Measurements from ENCODE around the gene GALK2.
A peak's percentile ranks its signal among the peaks of the same experiment; 100 is the strongest.

The GALK2 gene

DNA sequence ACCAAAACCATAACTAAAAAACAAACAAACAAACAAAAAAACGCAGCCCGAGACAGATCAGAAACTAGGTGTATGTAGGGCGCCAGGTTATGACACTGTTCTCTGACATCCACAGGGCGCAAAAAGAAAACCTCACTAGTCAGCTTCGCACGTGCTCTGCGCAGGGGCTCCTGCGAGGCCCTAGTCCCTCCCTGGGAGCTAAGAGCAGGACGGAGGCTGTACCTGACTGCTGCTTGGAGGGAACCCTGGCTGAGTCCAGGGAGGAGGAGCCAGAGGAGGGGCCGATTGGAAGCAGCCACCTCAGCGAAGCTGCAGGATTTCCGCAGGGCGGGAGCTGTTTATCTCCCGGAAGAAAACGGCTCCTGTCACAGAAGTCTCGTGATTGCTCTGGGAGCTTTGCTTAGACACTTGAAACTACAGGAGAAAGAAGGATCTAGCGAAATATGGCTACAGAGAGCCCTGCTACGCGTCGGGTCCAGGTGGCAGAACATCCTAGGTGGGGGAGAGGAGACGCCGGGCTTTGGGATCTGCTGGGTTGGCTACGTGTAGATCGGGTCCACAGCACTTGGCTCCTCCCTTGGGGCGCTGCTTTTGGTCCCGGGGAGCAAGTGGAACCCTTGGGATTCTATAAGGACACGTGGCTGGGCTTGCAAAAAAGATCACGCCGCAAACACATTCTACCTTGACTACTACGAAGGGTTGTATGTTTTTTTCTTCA lies at the start of gene GALK2:
TSS of gene GALK2 (plus strand) at position 368 of the 718 bp plus-strand sequence. CDS start at position 444, 76 bp downstream.
- DNase-seq = peak; percentile 34 to 65

DNA sequence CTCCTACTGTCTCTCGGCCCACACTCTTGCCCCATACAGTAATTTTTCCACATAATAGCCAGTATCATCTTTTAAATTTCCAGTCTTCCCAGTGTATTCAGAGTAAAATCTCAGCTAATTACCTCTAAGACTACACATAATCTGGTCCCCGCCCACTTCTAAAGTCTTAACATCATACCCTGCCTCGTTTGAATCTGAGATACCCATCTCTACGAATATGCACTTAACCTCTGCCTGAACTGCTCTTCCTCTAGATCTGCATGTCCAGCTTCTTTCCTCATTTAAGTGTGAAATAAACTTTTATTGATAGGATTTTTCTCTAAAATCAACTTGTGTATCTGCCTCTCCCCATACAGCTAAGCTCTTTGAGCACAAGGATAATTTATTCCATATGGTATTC lies 49.2 kb upstream of the GALK2 start:
- DNase-seq = no peak

DNA sequence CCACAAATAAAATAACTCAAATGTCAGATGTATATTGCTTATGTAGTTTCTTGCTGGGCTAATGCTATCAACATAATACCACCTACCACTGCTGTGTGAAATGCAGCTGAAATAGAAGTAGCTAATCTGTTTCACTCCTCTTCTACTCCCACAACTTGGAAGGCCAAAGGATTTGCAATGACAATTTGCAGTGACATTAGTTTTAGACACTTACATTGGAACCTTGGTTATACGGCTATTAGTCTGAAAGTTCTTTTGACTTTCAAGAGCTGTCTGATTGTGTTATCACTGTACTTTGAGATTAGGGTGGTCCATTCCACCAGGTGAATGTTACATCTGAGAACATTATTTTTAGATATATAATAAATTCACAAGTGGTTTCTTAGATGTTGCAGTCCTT lies 48.1 kb upstream of the GALK2 start:
- no peak for DNase-seq

DNA sequence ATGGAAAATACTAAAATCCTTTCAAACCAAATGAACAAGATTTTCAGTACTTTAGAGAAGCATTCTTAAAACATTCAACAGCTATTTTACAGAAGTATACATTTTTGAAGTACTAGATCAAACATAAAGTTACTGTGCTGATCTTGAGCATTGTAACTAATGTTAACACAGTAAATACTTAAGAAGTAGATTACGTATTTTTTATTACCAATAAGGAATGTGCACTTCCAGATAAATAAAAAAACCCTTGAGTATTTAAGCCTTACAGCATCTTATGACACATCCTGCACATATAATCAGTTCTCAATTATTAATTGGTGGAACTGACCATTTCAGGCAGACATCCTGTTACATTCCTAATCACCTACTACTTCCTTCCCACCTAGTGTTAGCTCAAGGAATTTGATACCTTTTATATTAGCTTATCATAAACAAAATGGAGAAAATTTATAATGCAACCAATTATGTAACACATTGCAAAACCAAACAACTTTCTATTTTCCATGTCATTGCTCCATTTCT lies 47.4 kb upstream of the GALK2 start:
- no peak for DNase-seq

DNA sequence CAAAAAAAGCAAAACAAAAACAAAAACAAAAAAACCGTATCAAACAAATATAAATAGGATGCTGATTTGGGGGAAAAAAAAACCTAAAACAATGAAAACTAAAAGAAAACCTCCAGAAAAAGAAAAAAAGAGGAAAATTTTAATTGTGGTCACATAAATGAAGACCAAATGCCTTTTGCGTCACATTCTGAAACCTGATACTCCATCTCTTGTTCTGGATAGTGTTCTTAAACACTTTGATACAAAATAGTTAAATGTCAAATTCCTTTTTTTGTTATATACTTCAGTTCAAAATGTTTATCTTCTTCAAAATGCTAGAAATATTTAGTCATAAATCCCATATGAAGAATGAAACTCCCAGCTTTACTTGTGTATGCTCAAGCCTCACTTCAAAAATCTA lies 45.7 kb upstream of the GALK2 start:
- no peak for DNase-seq

DNA sequence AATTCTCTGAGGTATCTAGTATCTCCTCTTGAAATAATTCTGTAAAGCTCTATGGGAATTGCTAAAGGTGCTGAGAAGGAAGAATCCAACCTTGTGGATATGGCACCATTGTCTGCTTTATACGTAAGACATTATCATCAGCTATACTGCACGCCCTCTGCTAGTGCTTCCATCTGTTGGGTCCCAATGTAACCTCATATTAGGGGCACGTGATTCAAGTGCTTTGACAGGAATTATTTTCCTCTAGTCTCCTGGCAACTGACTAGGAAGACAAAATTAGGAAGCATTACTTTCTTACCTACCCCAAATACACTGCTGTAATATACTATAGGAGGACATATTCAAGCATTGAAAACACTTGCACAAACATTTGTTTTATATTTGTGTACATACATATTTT lies 38.6 kb upstream of the GALK2 start:
- DNase-seq = no peak

DNA sequence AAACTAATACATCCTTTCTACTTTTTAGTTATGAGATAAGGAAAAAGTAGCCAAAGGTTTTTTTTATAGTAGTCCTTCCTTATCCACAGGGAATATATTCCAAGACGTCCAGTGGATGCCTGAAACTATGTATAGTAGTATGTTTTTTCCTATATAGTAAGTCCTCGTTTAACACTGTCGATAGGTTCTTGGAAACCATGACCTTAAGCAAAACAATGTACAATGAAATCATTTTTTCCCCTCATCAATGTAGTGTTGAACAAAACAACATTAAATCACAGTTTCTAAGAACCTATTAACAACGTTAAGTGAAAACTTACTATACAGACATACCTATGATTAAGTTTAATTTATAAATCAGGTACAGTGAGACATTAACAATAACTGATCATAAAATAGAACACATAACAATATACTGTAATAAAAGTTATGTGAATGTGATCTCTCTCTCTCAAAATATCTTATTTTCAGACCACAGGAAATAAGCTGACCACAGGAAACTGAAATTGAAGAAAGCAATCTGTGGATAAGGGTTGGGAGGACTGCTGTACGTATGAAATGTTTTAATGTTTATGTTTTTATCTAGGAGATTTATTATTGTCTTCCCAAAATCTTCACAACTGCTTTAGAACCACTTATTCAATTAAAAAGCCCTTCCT lies 35.2 kb upstream of the GALK2 start:
- DNase-seq = no peak

DNA sequence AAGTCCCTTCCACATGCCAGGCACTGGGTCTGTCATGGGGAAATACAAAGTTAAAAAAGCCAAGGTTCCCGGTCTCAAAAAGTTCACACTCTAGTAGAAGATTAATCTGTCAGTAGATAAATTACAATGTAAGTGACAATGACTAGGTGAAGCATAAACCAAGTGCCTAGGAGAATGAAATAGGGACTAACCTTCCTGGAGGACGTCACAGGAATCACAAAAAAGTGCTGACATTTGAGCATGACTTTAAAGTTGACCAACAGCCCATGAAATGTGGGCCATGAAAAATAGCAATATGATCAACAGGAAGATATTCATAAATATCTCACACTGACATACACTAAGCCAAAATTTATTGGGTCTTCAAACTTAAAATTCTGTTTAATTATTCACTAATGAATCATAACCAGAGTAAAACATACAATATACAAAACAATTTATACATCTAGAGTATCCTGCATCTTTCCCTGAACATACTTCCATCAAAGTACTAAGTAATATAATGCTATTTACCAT lies 34.6 kb upstream of the GALK2 start:
- no peak for DNase-seq

DNA sequence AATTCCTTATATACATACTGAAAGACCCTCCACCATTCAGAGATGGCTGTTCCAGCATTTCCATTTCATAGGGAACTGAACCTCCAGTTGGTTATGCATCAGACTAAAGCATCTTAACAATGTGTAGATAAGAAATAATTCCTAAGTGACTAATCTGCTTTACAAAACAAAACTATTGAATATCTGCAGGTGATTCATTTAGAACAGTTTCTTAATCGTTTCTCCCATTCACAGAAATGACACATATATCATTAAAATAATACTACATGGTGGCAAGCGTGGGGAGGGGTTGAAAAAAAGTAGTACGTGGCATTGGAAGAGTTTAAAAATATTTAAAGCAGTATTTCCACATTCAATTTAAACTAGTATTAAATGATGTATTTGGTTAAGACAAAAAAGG lies 34.1 kb upstream of the GALK2 start:
- DNase-seq = no peak

DNA sequence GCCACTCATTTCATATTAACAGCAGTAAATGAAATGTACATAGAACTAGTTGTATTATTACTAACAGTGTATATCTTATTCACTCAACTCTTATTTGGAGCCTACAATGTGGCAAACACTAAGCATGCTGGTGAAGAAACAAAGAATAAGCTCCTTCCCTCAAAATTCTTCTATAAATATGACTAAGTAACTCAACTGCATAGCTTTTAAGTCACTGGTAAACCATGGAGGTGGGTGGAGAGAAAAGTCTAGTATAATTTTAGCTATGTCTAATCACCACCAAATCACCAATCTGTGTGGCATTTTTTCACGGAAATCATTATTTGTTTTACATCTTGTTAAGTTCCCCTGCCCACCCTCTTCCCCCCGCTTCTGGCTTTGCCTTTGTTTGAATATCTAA lies 32.2 kb upstream of the GALK2 start:
- no peak for DNase-seq

DNA sequence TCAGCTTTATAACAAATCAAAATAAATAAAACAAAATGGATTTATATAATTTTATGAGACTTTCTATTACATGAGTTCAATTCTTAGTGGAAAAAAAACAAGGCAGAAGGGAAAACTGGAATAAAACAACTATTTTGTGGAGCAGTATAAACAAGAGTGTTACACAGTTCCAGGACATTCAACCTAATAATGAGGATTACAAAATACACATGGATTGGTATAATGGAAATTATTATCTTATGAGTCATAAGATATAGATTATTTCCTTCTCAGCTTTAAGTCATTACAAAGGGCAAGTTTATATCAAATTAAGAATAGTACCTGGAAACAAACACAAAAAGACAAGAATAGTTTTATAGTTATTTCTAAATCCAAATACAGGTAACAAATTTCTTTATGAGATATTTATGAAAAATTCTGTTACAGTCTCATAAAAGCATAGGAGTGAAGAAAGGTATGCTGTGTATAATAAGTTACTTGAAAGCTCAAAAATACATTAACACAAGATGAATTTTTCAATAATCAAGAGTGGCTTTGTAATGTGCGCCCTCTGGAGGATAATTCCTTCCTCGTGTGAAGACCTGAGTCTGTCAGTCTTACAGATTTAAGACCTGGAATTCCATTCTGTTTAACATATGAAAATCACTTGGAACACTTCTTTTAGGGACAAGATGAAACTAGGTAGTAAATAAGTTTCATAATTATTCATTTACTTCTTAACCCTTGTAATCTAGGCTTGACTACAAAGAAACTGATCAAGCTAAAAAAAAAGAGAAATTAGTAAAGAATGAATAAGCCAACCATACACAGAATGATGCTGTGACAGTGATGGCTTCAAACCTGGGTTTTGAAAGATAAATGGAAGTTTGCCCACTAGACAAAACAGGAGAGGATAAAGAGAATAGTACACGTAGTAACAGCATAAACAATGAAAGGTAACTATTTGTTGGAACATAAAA lies 24.1 kb upstream of the GALK2 start:
- DNase-seq = peak; percentile 25 to 63

DNA sequence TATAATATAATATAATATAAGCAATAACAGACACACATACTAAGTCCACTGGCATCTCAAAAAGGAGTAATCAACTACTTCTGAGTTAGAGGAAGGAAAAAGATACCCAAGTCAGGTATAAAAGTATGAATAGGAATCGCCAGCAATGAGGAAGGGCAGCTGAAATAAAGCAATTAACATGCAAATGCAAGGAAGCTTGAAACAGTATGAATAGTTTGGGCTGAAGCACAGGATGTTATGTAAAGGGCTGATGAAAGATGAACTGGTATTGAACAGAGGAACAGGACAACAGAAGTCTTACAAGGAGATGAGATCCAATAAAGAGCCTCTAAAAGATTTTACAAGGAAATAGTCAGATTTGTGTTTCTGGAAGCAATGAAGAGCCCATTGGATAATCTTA lies 21.7 kb upstream of the GALK2 start:
- no peak for DNase-seq

DNA sequence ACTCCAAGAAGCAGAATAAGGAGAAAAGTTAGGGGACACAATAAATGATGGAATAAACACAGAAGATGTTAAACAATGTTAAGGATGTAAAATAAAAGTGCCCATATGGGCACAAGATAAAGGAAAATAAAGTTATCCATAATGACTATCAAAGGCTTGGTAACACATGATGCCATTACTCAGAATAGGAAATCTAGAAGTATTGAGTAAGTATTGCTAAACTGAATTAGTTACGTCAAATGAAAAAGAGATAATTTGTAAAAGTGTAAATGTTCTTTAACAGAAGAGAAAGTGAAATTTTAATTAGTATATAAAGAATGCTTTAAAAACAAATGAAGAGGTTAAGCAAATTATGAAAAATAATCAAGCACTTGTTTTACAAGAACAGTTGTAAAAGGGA lies 21.3 kb upstream of the GALK2 start:
- DNase-seq = no peak

DNA sequence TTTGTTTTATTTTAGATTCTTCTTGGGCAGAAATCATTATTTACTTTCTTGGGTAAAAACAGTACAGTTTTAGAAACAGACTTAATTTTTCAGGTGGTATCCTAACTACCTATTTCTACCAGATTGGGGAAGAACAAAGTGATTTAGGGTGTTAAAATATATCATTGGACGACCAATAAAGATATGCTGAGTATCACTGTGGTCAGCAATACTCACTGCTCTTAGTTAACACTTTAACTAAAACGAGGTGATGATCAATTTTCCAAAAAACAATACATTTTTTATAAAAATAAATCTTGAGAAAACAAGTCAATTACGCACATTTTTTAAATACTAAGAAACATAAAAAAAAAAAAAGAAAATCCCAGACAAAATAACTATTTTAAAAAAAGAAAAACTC lies 18.2 kb upstream of the GALK2 start:
- DNase-seq = no peak

DNA sequence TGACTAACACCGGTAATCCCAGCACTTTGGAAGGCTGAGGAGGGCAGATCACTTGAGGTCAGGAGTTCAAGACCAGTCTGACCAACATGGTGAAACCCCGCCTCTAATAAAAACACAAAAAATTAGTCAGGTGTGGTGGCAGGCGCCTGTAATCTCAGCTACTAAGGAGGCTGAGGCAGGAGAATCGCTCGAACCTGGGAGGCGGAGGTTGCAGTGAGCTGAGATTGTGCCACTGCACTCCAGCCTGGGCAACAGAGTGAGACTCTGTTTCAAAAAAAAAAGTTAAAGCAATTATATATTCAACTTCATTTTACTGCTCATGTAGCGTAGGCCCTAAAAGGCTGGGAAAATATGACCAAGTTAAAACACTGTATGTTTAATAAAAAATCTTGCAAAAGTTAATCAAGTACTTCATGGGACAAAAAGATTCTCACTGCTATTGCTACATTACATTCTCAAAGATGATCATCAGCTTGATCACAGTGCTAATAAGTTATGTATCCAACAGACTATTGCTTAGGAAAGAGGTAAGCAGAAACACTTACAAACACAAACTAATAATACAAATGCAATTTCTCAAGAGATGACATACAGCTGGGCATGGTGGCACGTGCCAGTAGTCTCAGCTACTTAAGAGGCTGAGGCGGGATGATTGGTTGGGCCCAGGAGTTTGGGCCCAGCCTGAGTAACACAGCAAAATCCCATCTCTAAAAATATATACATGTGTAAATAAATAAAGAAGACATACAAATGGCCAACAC lies 17.3 kb upstream of the GALK2 start:
- no peak for DNase-seq

DNA sequence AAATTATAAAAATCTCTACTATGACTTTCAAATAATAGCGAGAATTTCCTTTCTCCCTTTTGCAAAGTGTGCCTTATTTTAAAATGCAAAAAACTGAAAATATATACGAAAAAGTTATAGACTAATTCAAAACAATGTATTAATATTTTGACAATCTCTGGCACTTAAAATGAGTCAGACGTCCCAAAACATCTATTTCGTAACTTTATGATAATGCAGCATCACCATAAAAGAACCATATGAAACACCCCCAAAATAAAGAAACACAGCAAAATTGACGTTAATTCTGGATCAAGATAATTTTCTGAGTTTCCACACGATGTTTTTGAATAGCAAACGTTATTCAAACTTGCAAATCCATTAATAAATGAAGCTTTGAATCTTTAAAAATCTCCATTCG lies 15.7 kb upstream of the GALK2 start:
- DNase-seq = no peak

DNA sequence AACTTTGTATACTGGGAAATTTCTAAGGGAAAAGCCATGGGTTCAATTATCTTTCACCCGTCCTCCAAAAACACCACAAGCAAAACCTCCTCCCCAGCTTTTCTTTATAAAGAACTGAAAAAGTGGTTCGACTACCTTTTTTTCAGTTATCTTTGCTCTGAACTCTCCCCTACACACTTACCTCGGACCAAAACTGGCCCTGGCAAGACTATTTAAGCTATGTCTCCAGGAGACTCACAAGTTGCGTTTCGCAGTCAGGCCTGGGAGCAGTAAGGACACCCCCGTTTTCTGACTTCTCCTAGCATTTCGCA lies 15.3 kb upstream of the GALK2 start:
- no peak for DNase-seq

DNA sequence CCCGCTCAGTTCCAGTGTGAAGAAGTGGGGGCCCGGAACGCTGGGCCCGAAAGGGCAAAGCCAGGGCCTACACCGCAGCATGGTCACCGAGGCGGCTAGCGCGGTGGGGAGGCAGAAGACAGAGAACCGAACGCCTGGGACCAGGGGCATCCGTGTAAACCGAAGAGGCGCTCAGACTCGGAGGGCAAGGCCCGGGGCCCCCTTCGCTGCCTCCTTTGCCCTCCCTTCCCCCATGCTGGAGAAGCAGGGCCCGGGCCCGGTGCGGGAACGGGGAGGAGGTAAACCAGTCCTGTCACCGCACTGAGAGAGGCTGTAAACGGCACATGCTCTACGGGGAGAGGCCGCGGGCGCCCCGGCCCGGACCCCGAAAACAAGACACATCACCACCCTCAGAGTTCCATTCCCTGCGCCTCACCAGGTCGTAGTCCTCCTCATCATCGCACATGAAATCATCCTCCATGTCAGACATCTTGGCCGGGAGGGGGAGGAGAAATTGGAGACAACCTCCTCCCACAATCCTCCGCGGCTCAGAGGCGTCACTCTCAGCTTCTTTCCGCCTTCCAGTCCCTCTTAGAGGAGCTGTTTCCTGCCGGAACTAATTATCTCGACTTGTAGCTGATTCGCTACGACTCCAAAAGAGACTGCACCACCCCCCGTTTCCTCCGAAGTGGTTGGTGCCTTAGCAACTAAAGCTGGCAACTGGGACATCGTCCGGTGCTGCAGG lies 14.8 kb upstream of the GALK2 start, which contains the start of gene COPS2:
TSS of gene COPS2 (minus strand) at position 490 of the 724 bp plus-strand sequence. CDS start at position 469, 21 bp downstream.
- peak; percentile 95 to 97 for DNase-seq

DNA sequence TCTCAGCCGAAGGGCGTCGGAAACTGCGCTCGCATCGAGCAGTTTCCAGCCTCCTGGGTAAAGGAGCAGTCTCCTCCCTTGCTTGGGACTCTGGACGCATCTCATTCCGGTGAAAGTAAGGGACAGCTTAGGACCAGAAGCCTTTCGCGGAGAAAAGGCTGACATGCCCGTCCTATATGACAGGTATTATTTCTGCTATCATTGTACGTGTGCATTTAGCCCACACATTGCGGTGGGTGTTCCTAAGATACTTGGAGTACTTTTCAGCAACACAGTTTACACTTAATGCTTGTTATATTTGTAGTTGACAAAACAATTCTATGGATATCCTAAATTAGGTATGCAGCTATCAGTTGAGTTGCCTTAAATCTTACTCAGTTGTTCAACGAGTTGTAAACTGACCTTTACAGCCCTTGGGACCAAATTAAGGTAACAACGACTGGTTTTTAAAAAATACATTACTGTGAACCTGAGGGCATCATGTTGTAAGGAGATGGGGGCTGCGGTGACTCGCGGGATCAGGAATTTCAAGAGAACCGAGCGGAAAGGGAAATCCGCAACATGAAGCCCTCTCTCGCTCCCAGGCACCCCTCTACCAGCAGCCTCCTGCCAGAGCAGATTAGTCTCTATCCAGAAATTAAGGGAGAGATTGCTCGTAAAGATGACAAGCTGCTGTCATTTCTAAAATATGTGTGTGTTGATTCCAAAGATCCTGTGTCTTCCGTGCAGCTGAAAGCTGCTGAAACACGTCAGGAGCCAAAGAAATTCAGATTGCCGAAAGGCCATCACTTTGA lies 14.0 kb upstream of the GALK2 start:
- DNase-seq = no peak

DNA sequence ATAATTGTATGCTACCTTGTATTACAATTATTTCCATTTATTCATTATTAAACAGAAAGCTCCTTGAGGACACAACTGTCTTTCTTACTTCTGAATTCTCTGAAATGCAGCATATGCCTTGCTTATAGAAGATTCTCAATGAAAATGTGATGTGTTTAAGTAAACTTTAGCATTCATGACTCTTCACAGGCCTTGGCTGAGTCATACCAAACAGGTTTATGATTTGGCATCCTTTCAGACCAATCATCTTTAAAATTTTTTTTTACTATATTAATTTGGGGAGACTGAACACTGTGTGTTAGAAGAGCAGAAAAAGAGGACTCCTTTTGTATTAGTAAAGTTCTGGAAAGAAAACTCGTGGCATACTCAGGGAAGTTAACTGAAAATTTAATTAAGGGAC lies 6.4 kb upstream of the GALK2 start:
- DNase-seq = no peak

DNA sequence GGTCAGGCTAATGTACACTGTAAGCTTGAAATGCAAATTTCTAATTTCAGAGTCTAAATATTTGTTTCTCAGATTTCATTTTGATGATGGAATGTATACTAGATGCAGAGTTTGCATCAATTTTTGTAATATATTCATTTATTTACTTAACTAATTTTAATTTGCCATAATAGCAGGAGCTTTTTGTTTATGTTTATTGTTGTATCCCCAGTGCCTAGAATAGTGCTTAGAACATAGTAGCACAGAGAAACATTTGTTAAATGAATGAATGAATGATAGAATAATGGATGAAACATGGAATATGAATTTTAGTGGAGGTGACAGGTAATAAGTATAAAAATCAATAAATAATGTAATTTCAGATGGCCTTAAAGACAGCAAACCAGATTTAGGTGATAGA lies 5.2 kb upstream of the GALK2 start:
- DNase-seq = no peak

Measured in NCI-H446 (cell line).